Epithelial cell of proximal tubule (primary cell): ENCODE results near the gene JAKMIP3. TPM values are rescaled to one million over a fixed set of nuclear protein-coding genes. Genes with fewer than 3 reads are reported as not detected.

ENCODE experiments used
- DNase-seq: peaks from one replicate; pipeline ENCODE4 v3.0.0-alpha.2; 2011; ENCODE audit warnings: low read depth
- H3K4me3 ChIP-seq: 2 replicates; pipeline ENCODE4 v1.5.1; 2011; ENCODE audit warnings: low read depth, mild to moderate bottlenecking, low read length
- CTCF ChIP-seq: conservative IDR thresholded peaks from 2 replicates; pipeline ENCODE4 v1.5.1; 2012; ENCODE audit warnings: low read depth, mild to moderate bottlenecking, low read length
- total RNA-seq: library from RNA; depleted of rRNA; stranded (reverse); fragments of >200 nt; gene quantifications from 2 replicates; pipeline ENCODE4 v1.2.3, GENCODE V29; 2015

Gene JAKMIP3
- total RNA-seq, 1 donor from 2014 or later, result under 0.01 TPM

GRCh38 chr10:132063432-132063831 is 2.3 kb upstream of the JAKMIP3 start:
- no peak for TF ChIP-seq CTCF
- no peak overlapping the region for H3K4me3 ChIP-seq
- DNase-seq, result no peak

- no peak for TF ChIP-seq CTCF
- H3K4me3 ChIP-seq, result no peak overlapping the region
- no peak for DNase-seq
Measured at GRCh38 chr10:132064082-132064755, 1.5 kb upstream of the JAKMIP3 start.

GRCh38 chr10:132064771-132065437 is 842 bp upstream of the JAKMIP3 start:
- peak overlapping the region; percentile 57 for H3K4me3 ChIP-seq
- TF ChIP-seq CTCF, result no peak
- no peak for DNase-seq

- no peak for DNase-seq
- TF ChIP-seq CTCF, result no peak
- H3K4me3 ChIP-seq, result peak overlapping the region; percentile 57
Measured at GRCh38 chr10:132066186-132066585, 440 bp downstream of the JAKMIP3 start.

- no peak for TF ChIP-seq CTCF
Measured at GRCh38 chr10:132066812-132067211, 1.1 kb downstream of the JAKMIP3 start.

GRCh38 chr10:132068431-132069121 is 2.8 kb downstream of the JAKMIP3 start:
- H3K4me3 ChIP-seq, result no peak overlapping the region
- no peak for TF ChIP-seq CTCF
- no peak for DNase-seq

More at GRCh38 chr10:132066812-132067211, 1.1 kb downstream of the JAKMIP3 start:
- DNase-seq, result no peak
- H3K4me3 ChIP-seq, result no peak overlapping the region
